Esophagus muscularis mucosa (tissue), 4 donors: ENCODE data around the gene KIF16B. TPM values are rescaled to one million over a fixed set of nuclear protein-coding genes. Genes with fewer than 3 reads are reported as not detected.

Experiments used
- DNase-seq: peaks from one replicate; pipeline ENCODE4 v3.0.0-alpha.2; 2017; ENCODE audit errors: extremely low spot score
- H3K27ac ChIP-seq, 4 donors: fragments of 200-600 bp; sonication (generic); replicated peaks in 1 of 4; 1 replicate in 3 of 4; 2 replicates in 1 of 4; pipeline ENCODE4 v1.5.1; 2016 to 2019; ENCODE audit warnings: mild to moderate bottlenecking in 1 of 4
- H3K27me3 ChIP-seq, 4 donors: fragments of 200-600 bp; sonication (generic); one replicate each; pipeline versions ENCODE4 v1.5.1 to v1.6.0; 2016 to 2019
- H3K36me3 ChIP-seq, 4 donors: fragments of 200-600 bp; sonication (generic); one replicate each; pipeline ENCODE4 v1.5.1; 2016 to 2019
- H3K4me1 ChIP-seq, 4 donors: fragments of 200-600 bp; sonication (generic); one replicate each; pipeline ENCODE4 v1.5.1; 2016 to 2019
- H3K4me3 ChIP-seq, 4 donors: fragments of 200-600 bp; sonication (generic); 1 replicate in 2 of 4; 2 replicates in 2 of 4; pipeline ENCODE4 v1.5.1; 2016 to 2019; ENCODE audit warnings: mild to moderate bottlenecking in 4 of 4, moderate library complexity in 1 of 4
- H3K9me3 ChIP-seq, 4 donors: fragments of 200-600 bp; sonication (generic); 1 replicate in 3 of 4; 2 replicates in 1 of 4; pipeline ENCODE4 v1.5.1; 2016 to 2019
- CTCF ChIP-seq, 3 experiments: fragments of 200-600 bp in 2 of 3; fragments of 450-650 bp in 1 of 3; sonication (generic) in 2 of 3; IDR thresholded peaks; one replicate each; pipeline ENCODE4 v1.5.1; 2017 to 2019; ENCODE audit warnings: antibody characterized with exemption in 3 of 3, mild to moderate bottlenecking in 2 of 3, moderate library complexity in 1 of 3
- EP300 ChIP-seq: sonication (generic); formaldehyde crosslinking; IDR thresholded peaks from one replicate; pipeline ENCODE4 v1.6.1; 2017; ENCODE audit warnings: antibody characterized with exemption
- POLR2A ChIP-seq: fragments of 450-650 bp; IDR thresholded peaks from one replicate; pipeline ENCODE4 v1.6.1; 2017; ENCODE audit warnings: antibody characterized with exemption, moderate library complexity, mild to moderate bottlenecking, low read depth
- POLR2AphosphoS5 ChIP-seq, 2 donors: sonication (generic); formaldehyde crosslinking; IDR thresholded peaks; one replicate each; pipeline ENCODE4 v1.6.1; 2017; ENCODE audit warnings: antibody characterized with exemption in 2 of 2
- WGBS: methylation state at CpG from one replicate; pipeline ENCODE4 v1.1.5; 2018; 5-methylcytosine and 5-hydroxymethylcytosine counted together
- intact Hi-C: fragments of 100-400 bp; cut with DNase I; formaldehyde crosslinking; loops from one replicate; pipeline ENCODE4 v1.15.1; 2023
- total RNA-seq, 4 donors: library from RNA; depleted of rRNA; stranded (reverse); fragments of >200 nt; gene quantifications; one replicate each; pipeline versions ENCODE4 v1.1.0 to v1.2.1, GENCODE V29; 2016

KIF16B gene
- total RNA-seq, 4 donors from 2014 or later = 15.4 to 21.1 (median 19.3) TPM

GRCh38 chr20:16404171-16404570 lies 169.1 kb downstream of the KIF16B start:
- Histone ChIP-seq H3K4me3 (no peak overlapping the region), H3K4me1 (no peaks in the 10 kb centered on the region), H3K27me3 (no peaks in the 10 kb centered on the region), H3K27ac (no peak overlapping the region), H3K9me3 (no peaks in the 10 kb centered on the region), H3K36me3 (peaks cover 16 to 50% (median 30%) of the 10 kb centered on the region in 4 donors)
- intact Hi-C loops = no loop called here
- TF ChIP-seq CTCF (IDR thresholded peaks at IDR 0.05) (no peak), POLR2A (no peak), POLR2AphosphoS5 (IDR thresholded peaks at IDR 0.05) (no peak), EP300 (no peak)
- no peak for DNase-seq
- WGBS = 98% methylated on average over 5 of the region's 5 CpGs

- no peaks in the 10 kb centered on the region for H3K27me3 ChIP-seq
- intact Hi-C loops = no loop called here
- TF ChIP-seq CTCF (IDR thresholded peaks at IDR 0.05) = no peak
- no peak for TF ChIP-seq POLR2AphosphoS5 (IDR thresholded peaks at IDR 0.05)
- no peak for TF ChIP-seq POLR2A
- TF ChIP-seq EP300 = no peak
- H3K4me3 ChIP-seq = no peak overlapping the region
- H3K36me3 ChIP-seq = peaks cover 11 to 39% (median 20%) of the 10 kb centered on the region in 4 donors
- H3K9me3 ChIP-seq = no peaks in the 10 kb centered on the region
- DNase-seq = peak; percentile 10
- H3K4me1 ChIP-seq = peaks cover 13 to 17% (median 14%) of the 10 kb centered on the region in 4 donors
- H3K27ac ChIP-seq = no peak overlapping the region
Observed at GRCh38 chr20:16400234-16400633, 173.0 kb downstream of the KIF16B start.

GRCh38 chr20:16399801-16400200 lies 173.4 kb downstream of the KIF16B start:
- Histone ChIP-seq H3K9me3 (no peaks in the 10 kb centered on the region), H3K4me1 (peaks cover 13 to 17% (median 14%) of the 10 kb centered on the region in 4 donors), H3K27me3 (no peaks in the 10 kb centered on the region), H3K4me3 (no peak overlapping the region), H3K36me3 (peaks cover 7 to 34% (median 16%) of the 10 kb centered on the region in 4 donors), H3K27ac (no peak overlapping the region)
- intact Hi-C loops = no loop called here
- peak; percentile 60 for DNase-seq
- TF ChIP-seq POLR2AphosphoS5 (IDR thresholded peaks at IDR 0.05) = no peak
- no peak for TF ChIP-seq EP300
- TF ChIP-seq POLR2A = no peak
- no peak for TF ChIP-seq CTCF (IDR thresholded peaks at IDR 0.05)

- Histone ChIP-seq H3K4me3 (no peak overlapping the region), H3K36me3 (peaks cover 0 to 13% (median 8%) of the 10 kb centered on the region in 4 donors), H3K27me3 (no peaks in the 10 kb centered on the region), H3K4me1 (peaks cover 13 to 17% (median 14%) of the 10 kb centered on the region in 4 donors), H3K27ac (no peak overlapping the region), H3K9me3 (no peaks in the 10 kb centered on the region)
- WGBS = 4% methylated on average over 4 of the region's 4 CpGs
- peak; percentile 84 for DNase-seq
- no peak for TF ChIP-seq EP300
- TF ChIP-seq CTCF (IDR thresholded peaks at IDR 0.05) = no peak
- no peak for TF ChIP-seq POLR2A
- no peak for TF ChIP-seq POLR2AphosphoS5 (IDR thresholded peaks at IDR 0.05)
- intact Hi-C loops = no loop called here
Observed at GRCh38 chr20:16397086-16397485, 176.2 kb downstream of the KIF16B start.

GRCh38 chr20:16395366-16395765 lies 177.9 kb downstream of the KIF16B start:
- H3K4me1 ChIP-seq = peaks cover 13 to 17% (median 14%) of the 10 kb centered on the region in 4 donors
- no peak overlapping the region for H3K4me3 ChIP-seq
- H3K9me3 ChIP-seq = no peaks in the 10 kb centered on the region
- intact Hi-C loops = no loop called here
- H3K27me3 ChIP-seq = no peaks in the 10 kb centered on the region
- 100% methylated on average over 1 of the region's 1 CpG for WGBS
- H3K27ac ChIP-seq = no peak overlapping the region
- peaks cover 0 to 19% (median 12%) of the 10 kb centered on the region in 4 donors for H3K36me3 ChIP-seq
- DNase-seq = peak; percentile 12
- no peak for TF ChIP-seq CTCF (IDR thresholded peaks at IDR 0.05)
- no peak for TF ChIP-seq POLR2AphosphoS5 (IDR thresholded peaks at IDR 0.05)
- no peak for TF ChIP-seq POLR2A
- TF ChIP-seq EP300 = no peak
